ENCODE measurements around the gene PLK1. TPM values are rescaled to one million over a fixed set of nuclear protein-coding genes. Genes with fewer than 3 reads are reported as not detected.
A peak's percentile ranks its signal among the peaks of the same experiment; 100 is the strongest.

PLK1 gene
- total and polyA plus RNA-seq, 2 of the 13 experiments (the other 11 are each of a cell fraction or from before 2014, with no cell fraction given) = 71.5 to 76.3 TPM

GRCh38 chr16:23640931-23641765, 37.5 kb upstream of the PLK1 start, which contains the start of the genes DCTN5 and PALB2 (continued):
- TF ChIP-seq SMARCE1 (IDR thresholded peaks at IDR 0.05; ENCODE audit: borderline replicate concordance) (no peak), MIXL1 (CRISPR knock-in tag; IDR thresholded peaks at IDR 0.05) (peak; percentile 94), MYPOP (CRISPR knock-in tag; IDR thresholded peaks at IDR 0.05) (peak; percentile 79; the same call in 1 of the 2 replicates), TOPORS (CRISPR knock-in tag; IDR thresholded peaks at IDR 0.05) (peak; percentile 97), ZBTB10 (CRISPR knock-in tag; IDR thresholded peaks at IDR 0.05; ENCODE audit: borderline replicate concordance) (peak; percentile 100), ZNF570 (CRISPR knock-in tag; IDR thresholded peaks at IDR 0.05; ENCODE audit: borderline replicate concordance) (peak; percentile 99; the same call in 1 of the 2 replicates), EZH2 (conservative IDR thresholded peaks at IDR 0.05; ENCODE audit: low read depth, low read length) (no peak), ZBTB40 (IDR thresholded peaks at IDR 0.05) (peak; percentile 88), ZBTB40 (CRISPR knock-in tag; IDR thresholded peaks at IDR 0.05) (peak; percentile 65), KMT2B (CRISPR knock-in tag; IDR thresholded peaks at IDR 0.05) (peak; percentile 99), ETV5 (CRISPR knock-in tag; IDR thresholded peaks at IDR 0.05; ENCODE audit: borderline replicate concordance) (peak; percentile 98), ZXDC (CRISPR knock-in tag; IDR thresholded peaks at IDR 0.05) (peak; percentile 71; the same call in 1 of the 2 replicates)

Data from HepG2 (cell line).